Raji (cell line): ENCODE data around the gene ARCN1.

Source experiments
- POLR2A ChIP-seq: IDR thresholded peaks from 2 replicates; pipeline ENCODE4 v1.6.1; 2011; ENCODE audit warnings: low read depth, low read length, control low read depth; ENCODE audit not compliant: insufficient read depth

ARCN1 gene

DNA sequence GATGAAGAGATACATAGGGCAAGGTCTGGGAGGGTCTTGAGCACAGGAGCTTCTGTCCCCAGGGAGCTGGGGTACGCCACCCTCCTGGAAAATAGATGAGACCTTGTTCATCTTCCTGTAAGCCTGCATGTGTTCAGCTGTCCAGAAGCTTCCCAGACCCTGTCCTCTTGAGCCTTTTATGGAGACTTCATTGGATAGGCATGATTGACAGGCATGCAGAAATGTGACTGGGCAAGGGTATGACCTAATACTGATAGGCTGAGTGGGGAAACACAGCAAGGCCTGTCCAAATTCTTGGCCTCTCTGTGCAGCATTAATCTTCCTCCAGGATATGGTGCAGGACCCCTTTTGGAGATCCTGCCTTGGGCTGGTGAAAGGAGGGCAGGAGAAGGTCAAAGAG, 15.7 kb downstream of the ARCN1 start:
- TF ChIP-seq POLR2A = no peak

DNA sequence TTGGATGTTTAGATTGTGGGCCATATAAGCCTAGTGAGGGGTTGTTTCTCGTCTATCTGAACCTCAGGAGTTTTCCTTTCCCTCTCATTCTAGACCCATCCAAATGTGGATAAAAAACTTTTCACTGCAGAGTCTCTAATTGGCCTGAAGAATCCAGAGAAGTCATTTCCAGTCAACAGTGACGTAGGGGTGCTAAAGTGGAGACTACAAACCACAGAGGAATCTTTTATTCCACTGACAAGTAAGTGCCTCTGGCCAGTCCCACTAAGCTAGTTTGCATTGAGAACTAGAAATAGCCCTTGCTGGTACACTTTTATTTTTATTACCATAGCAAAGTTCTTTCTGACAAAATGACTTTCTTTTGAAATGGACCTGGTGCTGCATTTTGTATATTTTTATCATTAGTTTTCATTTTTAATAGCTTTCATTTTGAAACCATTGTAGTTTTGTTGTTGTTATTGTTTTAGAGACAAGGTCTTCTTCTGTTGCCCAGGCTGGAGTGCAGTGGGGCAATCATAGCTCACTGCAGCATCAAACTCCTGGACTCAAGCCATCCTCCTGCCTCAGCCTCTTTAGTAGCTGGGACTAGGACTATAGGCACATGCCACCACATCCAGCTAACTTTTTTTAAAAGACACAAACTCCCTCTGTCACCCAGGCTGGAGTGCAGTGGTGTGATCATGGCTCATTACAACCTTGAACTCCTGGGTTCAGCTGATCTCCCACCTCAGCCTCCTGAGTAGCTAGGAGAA, 20.6 kb downstream of the ARCN1 start:
- TF ChIP-seq POLR2A = no peak

DNA sequence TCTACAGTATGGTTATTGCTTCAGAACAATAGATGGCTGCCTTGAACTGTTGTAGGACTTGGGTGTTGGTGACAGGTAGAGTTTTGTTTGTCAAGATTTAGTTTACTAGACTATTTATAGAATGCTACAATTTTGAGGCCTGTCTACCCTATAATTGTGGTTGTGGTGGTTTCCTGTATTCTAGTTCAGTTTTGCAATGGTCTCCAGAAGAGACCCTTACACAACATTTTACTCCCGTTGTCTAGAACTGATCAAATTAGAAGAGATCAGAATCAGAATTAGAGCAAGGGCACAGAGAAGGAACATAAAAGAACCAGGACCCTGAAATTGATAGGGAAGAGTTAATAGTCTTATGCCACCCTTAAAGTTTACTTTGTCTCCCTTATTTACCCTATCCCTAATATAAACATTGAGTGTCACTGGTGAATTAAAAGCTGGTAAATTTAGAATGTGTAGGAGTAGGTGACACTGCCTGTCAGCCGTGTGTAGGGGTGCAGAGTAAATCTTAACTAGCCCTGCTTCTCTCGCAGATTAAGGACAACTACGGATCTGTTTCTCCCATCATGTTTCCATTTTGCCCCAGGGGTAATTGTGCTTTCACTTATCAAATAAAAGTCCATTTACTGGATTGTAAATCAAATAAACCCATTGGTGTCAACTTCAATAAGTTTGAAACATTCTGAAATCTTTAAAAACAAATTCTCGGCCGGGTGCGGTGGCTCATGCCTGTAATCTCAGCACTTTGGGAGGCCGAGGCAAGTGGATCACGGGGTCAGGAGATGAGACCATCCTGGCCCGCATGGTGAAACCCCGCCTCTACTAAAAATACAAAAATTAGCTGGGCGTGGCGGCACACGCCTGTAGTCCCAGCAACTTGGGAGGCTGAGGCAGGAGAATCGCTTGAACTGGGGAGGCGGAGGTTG, 24.3 kb downstream of the ARCN1 start:
- TF ChIP-seq POLR2A = no peak

DNA sequence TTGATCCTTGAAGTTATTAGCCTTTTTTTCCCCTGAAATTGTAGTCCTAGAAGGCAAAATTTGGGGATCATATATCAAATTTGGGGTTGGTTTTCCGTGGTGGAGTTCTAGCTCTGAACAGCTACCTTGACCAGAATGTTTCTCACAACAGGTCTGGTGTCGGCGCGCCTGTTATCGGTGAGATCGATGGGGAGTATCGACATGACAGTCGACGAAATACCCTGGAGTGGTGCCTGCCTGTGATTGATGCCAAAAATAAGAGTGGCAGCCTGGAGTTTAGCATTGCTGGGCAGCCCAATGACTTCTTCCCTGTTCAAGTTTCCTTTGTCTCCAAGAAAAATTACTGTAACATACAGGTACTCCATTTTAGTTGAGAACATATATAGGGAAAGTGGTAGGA, 25.3 kb downstream of the ARCN1 start:
- TF ChIP-seq POLR2A = no peak

DNA sequence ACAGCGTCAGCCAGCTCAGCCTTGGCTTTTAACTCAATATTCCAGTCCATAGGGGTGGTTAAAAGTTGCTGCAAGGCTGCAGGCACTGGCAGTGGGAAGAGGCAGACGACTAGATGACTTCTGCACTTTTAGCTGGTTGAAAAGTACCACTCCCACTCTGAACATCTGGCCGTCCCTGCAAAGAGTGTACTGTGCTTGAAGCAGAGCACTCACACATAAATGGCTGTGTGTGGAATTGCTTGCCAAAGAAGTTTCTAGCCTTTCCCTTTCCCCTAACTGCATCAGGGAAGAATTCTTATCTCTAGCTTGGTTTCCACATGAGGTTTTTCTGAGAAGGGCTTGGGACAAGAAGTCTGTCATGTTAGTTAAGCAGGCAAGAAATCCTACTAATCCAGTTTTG, 30.1 kb downstream of the ARCN1 start:
- no peak for TF ChIP-seq POLR2A

DNA sequence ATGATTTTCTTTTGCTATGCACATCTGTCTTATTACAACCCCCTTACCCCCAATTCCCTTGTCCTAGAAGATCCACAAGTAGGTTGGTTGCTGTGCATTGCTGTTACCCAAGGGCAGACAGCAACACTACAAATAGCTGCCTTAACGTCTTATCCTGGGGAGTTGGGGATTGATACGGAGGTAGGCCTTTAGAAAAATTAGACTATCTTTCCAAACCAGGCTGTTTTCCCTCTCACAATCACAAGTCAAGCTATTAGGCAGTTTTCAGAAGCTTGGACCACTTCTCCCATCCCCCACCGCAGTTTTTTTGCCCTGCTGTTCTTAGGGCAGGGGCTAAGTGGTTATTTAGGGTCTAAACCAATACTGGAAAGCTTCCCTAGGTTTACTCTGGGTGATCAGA, 32.4 kb downstream of the ARCN1 start:
- no peak for TF ChIP-seq POLR2A

DNA sequence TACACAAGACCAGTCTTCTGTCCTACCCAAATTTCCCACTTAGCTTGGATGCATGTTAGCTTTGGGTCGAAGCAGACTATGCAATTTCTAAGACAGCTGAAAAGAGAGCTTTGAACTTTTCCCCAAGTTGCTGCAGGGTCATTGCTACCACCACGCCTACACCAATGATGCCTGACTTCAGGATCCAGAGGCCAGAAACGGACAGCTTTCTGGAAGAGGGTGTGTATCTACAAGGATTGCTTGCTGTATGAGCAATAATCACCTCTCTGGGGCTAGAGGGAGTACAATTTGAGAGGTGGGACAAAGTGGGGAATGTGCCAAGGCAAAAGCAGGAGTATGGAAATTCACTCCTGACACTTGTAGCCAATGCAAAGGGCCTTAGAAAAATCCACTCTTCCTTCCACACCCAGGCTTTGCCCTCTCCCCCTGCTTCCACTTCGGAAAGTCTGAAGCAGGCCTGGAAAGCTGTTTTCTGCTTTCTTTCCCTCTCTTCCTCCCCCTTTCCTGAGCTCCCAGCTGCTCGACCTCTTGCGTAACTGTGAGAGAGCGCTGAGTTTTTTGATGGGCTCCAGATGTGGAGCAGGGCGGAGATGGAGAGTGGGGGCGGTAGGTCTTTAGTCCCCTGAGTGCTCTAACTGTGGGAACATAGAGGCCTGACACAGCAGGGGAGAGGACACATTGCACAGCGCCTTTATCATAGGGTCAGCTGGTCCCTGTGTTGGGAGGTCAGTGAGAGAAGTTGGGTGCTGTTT, 33.1 kb downstream of the ARCN1 start:
- no peak for TF ChIP-seq POLR2A

DNA sequence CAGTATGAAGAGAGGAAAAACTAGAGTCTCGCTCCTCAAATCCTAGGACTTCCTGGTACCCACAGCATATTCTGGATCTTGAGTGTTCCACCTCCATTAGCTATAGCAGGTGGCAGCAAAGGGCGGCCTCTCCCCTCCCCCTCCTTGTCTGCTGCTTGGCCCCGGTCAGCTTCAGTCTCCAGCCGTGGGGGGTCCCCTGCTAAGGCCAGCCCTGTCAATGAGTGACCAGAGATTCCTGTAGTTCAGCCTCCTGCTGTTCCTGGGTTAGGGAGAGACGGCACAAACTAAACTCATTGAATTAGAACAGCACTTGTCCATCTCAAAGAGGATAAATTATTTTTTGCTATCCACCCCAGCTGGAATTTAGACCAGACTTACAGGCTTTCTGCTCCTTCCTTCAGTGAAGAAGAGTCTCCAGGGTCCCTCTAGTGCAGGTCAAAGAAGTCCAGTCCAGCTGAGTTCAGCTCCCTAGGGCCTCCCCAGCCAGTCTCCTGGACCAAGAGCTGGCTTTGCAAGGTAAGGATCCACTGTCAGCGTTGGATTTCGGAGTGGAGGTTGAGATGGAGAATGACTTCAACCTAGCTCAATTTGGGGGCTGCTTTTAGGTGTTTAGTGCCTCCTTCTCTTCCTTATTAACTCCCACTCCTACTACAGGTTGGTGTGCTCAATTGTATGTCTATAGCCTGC, 34.1 kb downstream of the ARCN1 start:
- no peak for TF ChIP-seq POLR2A

DNA sequence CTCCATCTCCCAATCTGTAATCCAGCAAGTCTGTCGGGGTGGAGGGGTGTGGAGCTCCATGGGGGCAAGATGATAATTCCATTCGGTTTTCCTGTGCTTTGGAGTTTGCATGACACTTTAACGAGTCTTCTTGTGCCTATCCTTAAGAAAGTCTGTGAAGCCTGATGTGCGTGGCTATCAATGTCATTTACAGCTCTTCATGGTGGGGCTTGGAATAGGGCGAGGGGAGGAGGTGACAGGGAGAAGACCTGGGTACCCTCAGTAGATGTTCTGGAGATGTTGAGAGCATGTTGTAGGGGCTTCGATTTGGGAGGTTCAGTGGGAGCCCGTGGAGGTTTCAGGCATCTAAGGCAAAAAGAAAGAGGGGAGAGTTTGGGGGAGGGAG, 34.6 kb downstream of the ARCN1 start:
- no peak for TF ChIP-seq POLR2A

DNA sequence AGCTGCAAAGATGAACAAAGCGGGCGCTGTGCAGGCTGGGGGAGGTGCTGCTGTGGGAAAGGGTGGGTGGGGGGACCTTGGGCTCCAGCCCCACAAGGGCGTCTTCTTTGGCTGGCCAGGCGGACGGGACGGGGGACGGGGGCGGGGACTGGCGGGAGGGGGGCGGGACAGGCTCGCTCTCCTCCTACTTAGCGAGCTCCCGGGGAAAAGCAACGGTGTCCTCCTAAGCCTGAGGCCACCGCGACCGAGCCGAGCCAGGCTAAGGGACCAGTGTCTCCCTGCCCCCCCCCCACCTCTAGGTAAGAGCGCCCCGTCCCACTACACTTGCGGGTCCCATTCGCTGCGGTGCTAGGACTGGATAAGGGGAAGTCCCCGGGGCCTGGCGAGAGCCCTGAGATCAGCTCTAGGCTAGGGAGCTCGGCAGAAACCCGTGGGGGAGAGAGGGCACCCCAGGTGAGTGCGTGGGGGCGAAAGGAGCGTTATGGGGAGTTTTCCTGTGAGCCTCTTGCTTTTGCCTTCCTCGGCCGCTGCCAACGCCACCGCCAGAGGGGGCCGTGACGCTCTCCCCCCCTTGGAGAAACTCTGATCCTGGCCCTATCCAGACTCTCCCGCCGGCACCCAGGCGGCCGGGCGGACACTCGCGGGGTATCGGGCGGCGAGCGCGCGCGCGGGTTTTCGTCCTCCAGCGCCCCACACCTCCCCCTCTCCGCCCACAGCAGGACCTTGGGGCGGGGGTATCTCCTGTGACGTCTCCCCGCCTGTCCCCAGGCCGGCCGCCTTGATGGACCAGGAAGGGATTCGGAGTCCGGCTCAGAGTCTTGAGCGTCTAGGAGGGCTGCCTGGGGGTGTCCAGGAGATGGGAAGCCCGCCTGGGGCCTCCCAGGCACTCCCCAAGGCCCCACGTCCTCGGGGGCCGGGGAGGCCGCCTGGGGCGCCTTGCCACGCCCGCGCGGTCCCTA, 35.5 kb downstream of the ARCN1 start, which contains the start of gene PHLDB1:
Gene PHLDB1, plus strand, starts transcription at position 215 of the 959 bp plus-strand sequence. CDS start 6,222 bp downstream, outside the sequence.
- no peak for TF ChIP-seq POLR2A

DNA sequence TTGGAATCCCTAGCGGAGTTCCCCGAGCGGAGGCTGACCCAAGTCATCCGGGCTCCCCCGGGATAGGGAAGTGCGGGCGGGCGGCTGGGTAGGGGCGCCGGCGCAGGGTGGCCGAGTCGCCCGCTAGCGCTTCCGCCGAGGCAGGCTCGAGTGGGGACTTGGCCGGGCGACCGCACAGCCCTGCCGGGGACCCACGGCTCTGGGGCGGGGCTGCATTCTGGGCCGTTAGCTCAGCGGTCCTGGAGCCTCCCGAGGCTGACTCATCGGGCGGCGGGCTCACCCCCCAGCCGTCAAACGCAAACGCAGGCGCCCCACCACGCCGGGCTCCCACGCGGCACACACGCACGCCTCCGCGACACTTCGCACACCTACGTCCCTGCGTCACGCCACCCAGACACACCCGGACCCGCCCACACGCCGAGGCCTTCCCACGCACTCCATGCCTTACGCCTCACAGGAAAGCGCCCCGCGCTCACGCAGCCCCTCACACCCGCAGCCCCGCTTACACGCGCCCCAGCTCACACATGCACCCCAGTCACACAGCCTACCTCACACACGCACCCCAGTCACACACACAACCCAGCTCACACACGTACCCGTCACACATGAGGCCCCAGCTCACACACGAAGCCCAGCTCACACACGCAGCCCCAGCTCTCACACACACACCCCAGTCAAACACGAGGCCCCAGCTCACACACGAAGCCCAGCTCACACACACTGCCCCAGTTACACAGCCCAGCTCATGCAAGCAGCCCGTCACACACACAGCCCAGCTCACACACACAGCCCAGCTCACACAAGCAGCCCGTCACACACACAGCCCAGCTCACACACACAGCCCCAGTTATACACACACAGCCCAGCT, 36.4 kb downstream of the ARCN1 start:
- no peak for TF ChIP-seq POLR2A

DNA sequence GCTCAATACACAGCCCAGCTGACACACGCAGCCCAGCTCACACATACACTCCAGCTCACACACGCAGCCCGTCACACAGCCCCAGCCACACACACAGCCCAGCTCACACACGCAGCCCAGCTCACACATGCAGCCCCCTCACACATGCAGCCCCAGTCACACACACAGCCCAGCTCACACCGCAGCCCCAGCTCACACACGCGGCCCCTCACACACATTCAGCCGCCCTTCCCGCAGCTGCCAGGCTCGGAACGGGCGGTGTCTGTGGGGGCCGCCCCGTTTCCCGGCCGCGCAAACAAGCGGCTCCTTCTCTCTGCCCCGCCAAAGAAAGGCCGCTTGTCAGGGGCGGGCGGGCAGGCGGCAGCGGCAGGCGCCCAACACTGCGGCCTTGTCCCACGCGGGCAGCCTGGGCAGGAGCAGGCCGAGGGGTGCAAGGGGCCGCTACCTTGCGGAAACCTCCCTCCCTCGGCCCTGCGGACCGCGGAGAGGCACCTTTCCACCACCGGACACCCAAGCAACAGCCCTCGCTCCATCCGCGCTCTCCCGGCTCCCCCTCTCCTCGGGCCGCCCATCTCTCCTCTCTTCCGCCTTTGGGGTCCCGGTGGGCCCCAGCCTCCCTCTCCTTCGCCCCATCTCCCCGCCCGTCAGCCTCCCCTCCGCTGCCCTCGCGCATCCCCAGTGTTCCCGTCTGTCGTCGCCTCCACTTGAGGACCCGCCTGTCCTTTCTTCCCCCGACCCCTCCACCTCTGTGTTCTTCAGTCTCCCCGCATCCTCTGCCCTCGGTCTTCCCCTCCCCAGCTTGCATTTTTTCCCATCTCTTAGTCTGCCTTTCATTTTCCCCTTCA, 37.4 kb downstream of the ARCN1 start:
- TF ChIP-seq POLR2A = no peak
